NK-92 (cell line): ENCODE data around the gene MRPS24.
"Not testable (repeated sequence)": the region's sequence is repeated elsewhere in the genome, so short reads cannot be mapped to it uniquely, and the experiment has no call there.

Experiments used
- DNase-seq: peaks from one replicate; lab custom pipeline; 2025; ENCODE audit not compliant: unreplicated experiment; lab: John Stamatoyannopoulos, UW

MRPS24 gene

GRCh38 chr7:43869006-43869866, at the start of gene MRPS24:
MRPS24 (minus strand) TSS chr7:43869517; CDS start chr7:43869495, 22 bp downstream.
- DNase-seq = peak; percentile 50

- no peak for DNase-seq
Observed at GRCh38 chr7:43915907-43916306, 46.6 kb upstream of the MRPS24 start.

- DNase-seq = no peak
Observed at GRCh38 chr7:43914795-43915194, 45.5 kb upstream of the MRPS24 start.

GRCh38 chr7:43906331-43907010, 37.2 kb upstream of the MRPS24 start, which contains the start of gene URGCP:
URGCP (minus strand) TSS chr7:43906596; CDS start chr7:43906575, 21 bp downstream.
- no peak for DNase-seq

- DNase-seq = no peak
Observed at GRCh38 chr7:43905956-43906330, 36.6 kb upstream of the MRPS24 start.

- no peak for DNase-seq
Observed at GRCh38 chr7:43905209-43905946, 36.1 kb upstream of the MRPS24 start.

GRCh38 chr7:43904533-43905208, 35.4 kb upstream of the MRPS24 start:
- no peak for DNase-seq

GRCh38 chr7:43902542-43903054, 33.3 kb upstream of the MRPS24 start:
- DNase-seq = no peak

- not testable (repeated sequence) for DNase-seq
Observed at GRCh38 chr7:43898571-43898970, 29.3 kb upstream of the MRPS24 start.

- DNase-seq = no peak
Observed at GRCh38 chr7:43895847-43896415, 26.6 kb upstream of the MRPS24 start.

- DNase-seq = no peak
Observed at GRCh38 chr7:43891069-43891955, 22.0 kb upstream of the MRPS24 start.

GRCh38 chr7:43890468-43890867, 21.2 kb upstream of the MRPS24 start:
- no peak for DNase-seq

GRCh38 chr7:43888993-43889945, 20.0 kb upstream of the MRPS24 start:
- no peak for DNase-seq

- DNase-seq = no peak
Observed at GRCh38 chr7:43884617-43885016, 15.3 kb upstream of the MRPS24 start.

- DNase-seq = no peak
Observed at GRCh38 chr7:43884209-43884608, 14.9 kb upstream of the MRPS24 start.

GRCh38 chr7:43880596-43880995, 11.3 kb upstream of the MRPS24 start:
- DNase-seq = no peak

- no peak for DNase-seq
Observed at GRCh38 chr7:43879477-43879876, 10.2 kb upstream of the MRPS24 start.

- DNase-seq = no peak
Observed at GRCh38 chr7:43878867-43879266, 9.6 kb upstream of the MRPS24 start.
